Heart left ventricle (tissue), 16 donors: ENCODE data around the gene ING4. TPM values are rescaled to one million over a fixed set of nuclear protein-coding genes. Genes with fewer than 3 reads are reported as not detected.

Experiments
- ATAC-seq, 4 donors: fragments of 200-7000 bp; cut with Tn5 transposase; one replicate each; pipeline ENCODE4 v1.9.1; 2020 to 2022; ENCODE audit warnings: moderate library complexity in 4 of 4, mild to moderate bottlenecking in 3 of 4, moderate number of reproducible peaks in 1 of 4
- DNase-seq, 5 donors: peaks; one replicate each; pipeline ENCODE4 v3.0.0-alpha.2; 2020
- H3K27ac ChIP-seq, 12 donors: fragments of 200-600 bp; sonication (generic) in 4 of 12; one replicate each; pipeline versions ENCODE4 v1.5.0 to v1.8.0; 2016 to 2022; ENCODE audit warnings: mild to moderate bottlenecking in 2 of 12
- H3K27me3 ChIP-seq, 9 donors: fragments of 200-600 bp; sonication (generic) in 2 of 9; one replicate each; pipeline versions ENCODE4 v1.5.1 to v1.8.0; 2016 to 2022; ENCODE audit warnings: mild to moderate bottlenecking in 3 of 9
- H3K36me3 ChIP-seq, 9 donors: fragments of 200-600 bp; sonication (generic) in 2 of 9; one replicate each; pipeline versions ENCODE4 v1.5.0 to v1.8.0; 2018 to 2022; ENCODE audit warnings: mild to moderate bottlenecking in 2 of 9
- H3K4me1 ChIP-seq, 12 donors: fragments of 200-600 bp; sonication (generic) in 4 of 12; one replicate each; pipeline versions ENCODE4 v1.5.0 to v1.8.0; 2016 to 2022; ENCODE audit warnings: mild to moderate bottlenecking in 3 of 12
- H3K4me3 ChIP-seq, 12 donors: fragments of 200-600 bp; sonication (generic) in 4 of 12; one replicate each; pipeline versions ENCODE4 v1.5.0 to v1.8.0; 2017 to 2022; ENCODE audit warnings: mild to moderate bottlenecking in 9 of 12, moderate library complexity in 4 of 12
- H3K9me3 ChIP-seq, 12 donors: fragments of 200-600 bp; sonication (generic) in 4 of 12; one replicate each; pipeline versions ENCODE4 v1.5.0 to v1.8.0; 2016 to 2022; ENCODE audit warnings: mild to moderate bottlenecking in 1 of 12
- CTCF ChIP-seq, 12 donors: fragments of 200-600 bp; sonication (generic) in 4 of 12; IDR thresholded peaks; one replicate each; pipeline versions ENCODE4 v1.5.0 to v1.8.0; 2018 to 2022; ENCODE audit warnings: antibody characterized with exemption in 12 of 12, mild to moderate bottlenecking in 5 of 12
- POLR2A ChIP-seq, 2 donors: fragments of 450-650 bp; IDR thresholded peaks; one replicate each; pipeline ENCODE4 v1.6.1; 2017; ENCODE audit warnings: antibody characterized with exemption in 2 of 2, mild to moderate bottlenecking in 2 of 2, moderate library complexity in 2 of 2
- WGBS, 4 donors: extraction: QIAGEN DNeasy Blood & Tissue Kit in 2 of 4; methylation state at CpG; one replicate each; pipeline versions ENCODE4 v1.1.5 to v1.1.7; 2013 to 2018; 5-methylcytosine and 5-hydroxymethylcytosine counted together
- intact Hi-C, 10 donors: fragments of 100-400 bp; cut with DNase I; formaldehyde crosslinking; loops; one replicate each; pipeline versions ENCODE4 v1.11.1 to v1.14.2; 2022
- polyA plus RNA-seq, 2 donors: library from polyadenylated mRNA; stranded (reverse); fragments of 200-250 nt; gene quantifications; one replicate each; pipeline ENCODE4 v1.2.3, GENCODE V29; 2013
- total RNA-seq, 9 donors: library from RNA; depleted of rRNA in 2 of 9; stranded (reverse); fragments of >200 nt in 2 of 9; fragmentation: NEBNext Ultra II Directional in 3 of 9; extraction: Animal tissue kit (Norgen Biotek cat#: 25700) in 3 of 9; gene quantifications; one replicate each; pipeline versions ENCODE4 v1.1.0 to v1.2.4, GENCODE V29; 2016 to 2023
- donor health status: ischemic (EF 13 %, LVEDD 7.1; RV severe dilation, severe dysfunction).
- donor health status: healthy with polysubstance abuse.
- donor health status: DM: no; HTN: yes; CAD: no.
- donor health status: DM: no; HTN: no; CAD: no.
- donor health status: ischemic (EF 25% LVEDD 6.9; RV normal size, moderate dysfunction).
- donor health status: ischemic (EF 25% LVEDD 5.7; RV mildly dilated, moderate dysfunction).
- donor health status: healthy.
- donor health status: DM: yes; HTN: yes; CAD: no.
- donor health status: ischemic (EF 35%, LVEDD 5.7; RV mildly dilated, moderate dysfunction).
- donor health status: nonischemic (EF 11% LVEDD 7.7; RV severe dilation, severe dysfunction).
- donor health status: DM: yes; HTN: yes; CAD: no.
- donor health status: PGD.
- donor health status: ischemic (EF 29% LVEDD 5.4; RV normal size, mild dysfunction).
- donor health status: nonischemic (EF 23%, LVEDD 6.1; RV moderate dilation, normal function).

Gene ING4
- total and polyA plus RNA-seq, 11 donors, result 14.6 to 39.0 (median 23.6) TPM

DNA sequence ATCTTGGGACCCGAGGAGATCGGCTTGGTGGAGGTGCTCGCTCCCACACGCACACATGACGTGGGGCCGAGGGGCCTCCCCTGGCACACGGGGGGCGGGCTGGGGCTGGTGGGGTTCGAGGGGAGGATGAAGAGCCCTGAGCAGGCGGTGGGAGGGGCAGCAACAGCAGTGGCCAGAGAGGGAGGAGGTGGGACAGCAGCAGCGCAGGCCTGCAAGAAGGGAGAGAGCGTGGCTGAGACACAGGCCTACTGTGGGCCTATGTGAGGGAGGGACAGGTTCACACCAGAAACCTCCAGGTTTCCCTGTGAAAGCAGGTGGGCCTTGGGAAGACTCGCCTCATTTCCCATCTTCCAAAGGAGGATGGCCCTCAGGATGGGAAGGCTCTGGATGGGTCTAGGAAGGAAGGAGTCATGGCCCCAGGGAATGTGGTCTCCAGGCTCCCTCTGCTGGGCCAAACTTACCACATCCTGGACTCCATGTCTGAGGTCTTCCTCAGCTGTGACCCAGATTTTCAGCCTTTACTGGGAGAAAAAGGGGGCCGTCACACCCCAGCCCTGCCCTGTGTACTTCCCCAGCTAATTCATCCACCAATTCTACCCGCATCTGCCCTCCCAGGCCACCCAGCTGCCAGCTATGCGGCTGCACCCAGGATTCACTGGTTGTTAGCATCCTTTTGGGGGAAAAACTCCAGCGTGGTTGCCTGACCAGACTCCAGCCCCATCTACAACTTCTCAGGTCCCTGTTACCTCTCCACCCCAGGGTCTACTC lies 34.8 kb upstream of the ING4 start:
- ATAC-seq, result peak; percentile 43 to 67 (median 65)

DNA sequence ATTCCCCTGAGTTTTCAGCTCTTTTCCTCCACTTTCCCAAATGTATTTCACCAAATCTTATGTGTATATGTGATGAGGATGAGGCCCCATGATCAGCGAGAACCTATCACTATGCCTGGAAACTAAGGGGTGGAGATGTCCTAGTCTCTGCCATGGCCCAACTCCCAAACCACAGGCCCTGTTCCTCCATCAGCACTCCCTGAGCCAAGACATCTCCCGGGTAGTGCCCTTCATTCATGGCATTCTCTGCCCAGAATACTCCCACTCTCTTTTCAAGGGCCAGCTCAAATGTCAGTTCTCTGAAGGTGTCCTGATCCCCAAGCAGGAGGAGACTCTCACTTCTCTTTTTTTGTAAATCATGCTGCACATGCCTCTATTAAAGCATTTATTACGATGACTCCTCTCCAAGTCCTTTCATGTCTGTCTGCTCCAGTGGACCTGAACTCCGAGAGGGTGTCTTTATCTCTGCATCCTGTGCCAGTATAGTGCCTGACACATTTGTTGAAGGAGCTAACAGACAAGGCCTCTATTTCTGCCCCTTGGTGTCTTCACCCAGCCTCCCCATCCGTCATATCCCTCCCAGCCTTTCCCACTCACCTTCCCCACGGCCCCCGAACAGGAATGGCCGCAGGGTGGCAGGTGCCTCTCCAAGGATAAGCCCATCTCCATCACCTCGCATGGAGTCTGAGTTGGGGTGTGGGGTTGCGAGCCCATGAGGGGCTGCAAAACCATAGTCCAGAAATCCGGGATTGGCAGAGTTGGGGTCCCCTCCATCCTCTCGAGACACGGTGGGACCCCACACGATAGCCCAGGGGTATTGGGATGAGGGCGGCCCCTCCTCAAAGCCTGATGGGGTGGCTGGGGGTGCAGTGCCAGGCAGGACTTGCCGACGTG lies 34.0 kb upstream of the ING4 start:
- no peak overlapping the region for H3K27ac ChIP-seq
- ATAC-seq (no peak), DNase-seq (no peak)
- TF ChIP-seq CTCF (IDR thresholded peaks at IDR 0.05) (no peak), POLR2A (IDR thresholded peaks at IDR 0.05) (no peak)
- peaks cover 0 to 15% (median 8%) of the 10 kb centered on the region in 12 donors for H3K4me1 ChIP-seq
- peaks cover 10 to 61% (median 41%) of the 10 kb centered on the region in 9 donors for H3K27me3 ChIP-seq
- intact Hi-C loops, result loop anchor here in 3 of 10 donors (5.0 to 10.0 kb wide), 2 partner anchors 72 to 80 kb away; no protein-coding TSS in a partner anchor
- no peak overlapping the region for H3K4me3 ChIP-seq
- no peaks in the 10 kb centered on the region for H3K36me3 ChIP-seq
- WGBS, 4 donors, result 81 to 85% (median 85%) methylated on average over 17 of the region's 17 CpGs
- H3K9me3 ChIP-seq, result no peaks in the 10 kb centered on the region

More for the DNA sequence above, 34.8 kb upstream of the ING4 start:
- Histone ChIP-seq H3K4me3 (no peak overlapping the region), H3K27me3 (peaks cover 10 to 70% (median 45%) of the 10 kb centered on the region in 9 donors), H3K4me1 (peaks cover 0 to 15% (median 8%) of the 10 kb centered on the region in 12 donors), H3K36me3 (no peaks in the 10 kb centered on the region), H3K27ac (no peak overlapping the region), H3K9me3 (no peaks in the 10 kb centered on the region)
- DNase-seq, result no peak
- WGBS, 4 donors, result 68 to 70% (median 69%) methylated on average over 17 of the region's 17 CpGs
- intact Hi-C loops, result loop anchor here in 3 of 10 donors (5.0 to 10.0 kb wide), 2 partner anchors 73 to 80 kb away; no protein-coding TSS in a partner anchor
- no peak for TF ChIP-seq POLR2A (IDR thresholded peaks at IDR 0.05)
- TF ChIP-seq CTCF (IDR thresholded peaks at IDR 0.05), result peak in 11 of 12 donors; percentile 12 to 50 (median 37)

- DNase-seq (no peak), ATAC-seq (no peak)
- intact Hi-C loops, result loop anchor here in 3 of 10 donors (5.0 to 10.0 kb wide), 2 partner anchors 71 to 78 kb away; no protein-coding TSS in a partner anchor
- Histone ChIP-seq H3K4me1 (peaks cover 0 to 16% (median 10%) of the 10 kb centered on the region in 12 donors), H3K9me3 (no peaks in the 10 kb centered on the region), H3K27me3 (peaks cover 0 to 47% (median 26%) of the 10 kb centered on the region in 9 donors), H3K4me3 (no peak overlapping the region), H3K36me3 (no peaks in the 10 kb centered on the region), H3K27ac (no peak overlapping the region)
- TF ChIP-seq POLR2A (IDR thresholded peaks at IDR 0.05) (no peak), CTCF (IDR thresholded peaks at IDR 0.05) (no peak)
- 66 to 74% (median 74%) methylated on average over 9 to 11 of the region's 11 CpGs for WGBS, 4 donors
Measured at GRCh38 chr12:6695313-6696045, 32.6 kb upstream of the ING4 start.
